ENCODE measurements around the gene MMRN1. TPM values are rescaled to one million over a fixed set of nuclear protein-coding genes. Genes with fewer than 3 reads are reported as not detected.

Gene MMRN1
- total and polyA plus RNA-seq, 2 of the 8 experiments (the other 6 are each of a cell fraction or from before 2014, with no cell fraction given): not detected

DNA sequence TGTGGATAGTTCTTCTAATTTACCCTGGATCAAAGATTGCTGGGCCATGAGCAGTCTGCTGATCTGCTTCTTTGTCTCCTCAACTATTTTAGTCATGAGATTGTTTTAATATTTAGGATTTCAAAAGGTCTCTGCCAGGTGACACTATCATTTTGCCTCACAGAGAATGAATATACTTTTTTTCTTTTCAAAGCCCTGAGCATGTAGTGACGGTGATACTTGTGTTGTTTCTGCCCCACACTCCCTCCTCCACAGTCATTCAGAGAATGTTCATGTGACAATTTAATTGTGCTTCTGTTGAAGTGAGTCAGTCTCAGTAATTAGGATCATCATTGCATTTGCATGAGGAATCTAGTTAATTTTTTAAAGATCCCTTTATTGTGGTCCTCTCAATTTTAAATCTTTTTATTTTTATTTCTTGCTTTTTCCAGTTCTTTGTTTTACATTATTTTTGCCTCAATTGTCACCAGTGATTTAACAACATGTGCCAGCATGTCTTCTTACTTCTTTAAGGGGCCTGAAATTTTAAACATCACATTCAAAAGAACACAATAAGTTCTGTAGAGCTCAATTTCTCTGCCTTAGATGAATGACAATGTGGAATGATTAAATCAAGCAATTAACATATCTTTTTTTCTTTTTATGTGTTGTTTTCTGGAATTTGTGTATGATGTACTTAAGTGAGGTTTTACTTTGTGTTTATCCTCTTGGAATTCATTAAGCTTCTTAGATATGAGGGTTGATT lies 12.3 kb downstream of the MMRN1 start:
- FAIRE-seq (no peak), DNase-seq (ENCODE audit: low read depth in 1 of 2, low spot score in 2 of 2) (no peak)
- H3K14ac ChIP-seq (ENCODE audit: insufficient read length): no peak overlapping the region
- no peak overlapping the region for H4K91ac ChIP-seq (replicated peaks; ENCODE audit: insufficient read length, low read length)
- no peak overlapping the region for H3K18ac ChIP-seq (ENCODE audit: extremely low read depth, low read length)
- H3K27me3 ChIP-seq (replicated peaks in 1 of 4; ENCODE audit: control insufficient read depth in 3 of 4, extremely low read depth in 1 of 4, insufficient read depth in 3 of 4, low read length in 3 of 4): no peaks in the 10 kb centered on the region
- no peaks in the 10 kb centered on the region for H3K23me2 ChIP-seq (ENCODE audit: low read depth, low read length)
- no peaks in the 10 kb centered on the region for H3K79me1 ChIP-seq (ENCODE audit: low read depth, low read length)
- no peak overlapping the region for H2BK5ac ChIP-seq (ENCODE audit: low read depth, low read length)
- POLR2A ChIA-PET (ENCODE audit: partially characterized antibody): no interaction called here
- no peaks in the 10 kb centered on the region for H4K20me1 ChIP-seq (replicated peaks in 1 of 2; ENCODE audit: control insufficient read depth in 1 of 2, insufficient read depth in 2 of 2, low read length in 2 of 2)
- H3K9ac ChIP-seq (replicated peaks in 1 of 4; ENCODE audit: extremely low read depth in 1 of 4, low read depth in 3 of 4, low read length in 3 of 4): no peak overlapping the region
- H2BK20ac ChIP-seq (ENCODE audit: low read length): no peak overlapping the region
- no peaks in the 10 kb centered on the region for H3K79me2 ChIP-seq (ENCODE audit: control insufficient read depth in 1 of 2, insufficient read depth in 2 of 2, low read length in 2 of 2)
- no peaks in the 10 kb centered on the region for H3K36me3 ChIP-seq (ENCODE audit: control insufficient read depth in 2 of 4, insufficient read depth in 4 of 4, low read length in 3 of 4)
- H3K56ac ChIP-seq (replicated peaks; ENCODE audit: insufficient read length, low read depth, low read length): no peak overlapping the region
- H2BK120ac ChIP-seq (replicated peaks; ENCODE audit: low read depth, low read length): no peak overlapping the region
- H3K4me1 ChIP-seq (replicated peaks in 1 of 4; ENCODE audit: control insufficient read depth in 3 of 4, insufficient read depth in 4 of 4, low read length in 3 of 4): no peaks in the 10 kb centered on the region
- no peak overlapping the region for H2AK5ac ChIP-seq (ENCODE audit: low read depth, low read length)
- peak overlapping the region; percentile 51; the same call in 1 of the 2 replicates for H2AFZ ChIP-seq (ENCODE audit: low read length)
- WGBS, 2 experiments (ENCODE audit: extremely low coverage in 1 of 2, insufficient coverage in 1 of 2, insufficient read length in 1 of 2, insufficient replicate concordance in 2 of 2, low coverage in 1 of 2, low lambda C conversion rate in 2 of 2, missing lambda C conversion rate in 1 of 2): 80% methylated on average over 1 of the region's 1 CpG; no CpG with 5 or more reads in 1 of the 2 experiments
- H3K23ac ChIP-seq (ENCODE audit: insufficient read length): no peak overlapping the region
- CTCF ChIA-PET (ENCODE audit: partially characterized antibody): interaction anchor here (0.8 to 1.0 kb wide), 2 partner anchors 349 to 425 kb away, joined by 3 read pairs; no protein-coding TSS in a partner anchor
- no peak overlapping the region for H3K4me3 ChIP-seq (ENCODE audit: extremely low read depth in 1 of 4, insufficient read depth in 2 of 4, low read depth in 3 of 4, low read length in 4 of 4)
- no peak overlapping the region for H2BK12ac ChIP-seq (ENCODE audit: low read depth, low read length)
- no peak overlapping the region for H2BK15ac ChIP-seq (ENCODE audit: low read length)
- no peak overlapping the region for H4K8ac ChIP-seq (ENCODE audit: extremely low read depth, insufficient read depth, low read length)
- no peak overlapping the region for H4K5ac ChIP-seq (ENCODE audit: insufficient read length, low read depth, low read length)
- H3K4me2 ChIP-seq (ENCODE audit: insufficient read depth in 1 of 2, low read depth in 2 of 2, low read length in 2 of 2): no peak overlapping the region
- no peaks in the 10 kb centered on the region for H3K9me3 ChIP-seq (ENCODE audit: insufficient read depth in 2 of 2, low read depth in 1 of 2, low read length in 1 of 2)
- H3K4ac ChIP-seq (replicated peaks; ENCODE audit: insufficient read length, low read depth, low read length): no peak overlapping the region
- H3K27ac ChIP-seq (ENCODE audit: low read depth, low read length): no peak overlapping the region
- no peak for TF ChIP-seq RNF2 (IDR thresholded peaks at IDR 0.05; ENCODE audit: borderline replicate concordance, low read depth, low read length, missing control alignments, poor library complexity, severe bottlenecking)
- no peak for TF ChIP-seq SRF (IDR thresholded peaks at IDR 0.05; ENCODE audit: low read depth, low read length)
- TF ChIP-seq CTBP2 (IDR thresholded peaks at IDR 0.05; ENCODE audit: borderline replicate concordance, insufficient read depth, insufficient read length, low read length): no peak
- TF ChIP-seq, protein P1, sequence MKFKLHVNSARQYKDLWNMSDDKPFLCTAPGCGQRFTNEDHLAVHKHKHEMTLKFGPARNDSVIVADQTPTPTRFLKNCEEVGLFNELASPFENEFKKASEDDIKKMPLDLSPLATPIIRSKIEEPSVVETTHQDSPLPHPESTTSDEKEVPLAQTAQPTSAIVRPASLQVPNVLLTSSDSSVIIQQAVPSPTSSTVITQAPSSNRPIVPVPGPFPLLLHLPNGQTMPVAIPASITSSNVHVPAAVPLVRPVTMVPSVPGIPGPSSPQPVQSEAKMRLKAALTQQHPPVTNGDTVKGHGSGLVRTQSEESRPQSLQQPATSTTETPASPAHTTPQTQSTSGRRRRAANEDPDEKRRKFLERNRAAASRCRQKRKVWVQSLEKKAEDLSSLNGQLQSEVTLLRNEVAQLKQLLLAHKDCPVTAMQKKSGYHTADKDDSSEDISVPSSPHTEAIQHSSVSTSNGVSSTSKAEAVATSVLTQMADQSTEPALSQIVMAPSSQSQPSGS (IDR thresholded peaks at IDR 0.05; ENCODE audit: low read length): no peak
- no peak for TF ChIP-seq FOSL1 (IDR thresholded peaks at IDR 0.05; ENCODE audit: insufficient read depth, low read depth, low read length)
- no peak for TF ChIP-seq GABPA (IDR thresholded peaks at IDR 0.05; ENCODE audit: borderline replicate concordance, insufficient read depth, low read length)
- no peak for TF ChIP-seq TAF7 (optimal IDR thresholded peaks at IDR 0.05; ENCODE audit: borderline replicate concordance, low read depth, low read length)
- TF ChIP-seq POLR2A (IDR thresholded peaks at IDR 0.05; ENCODE audit: control extremely low read depth in 1 of 2, low read depth in 2 of 2, low read length in 2 of 2): no peak
- TF ChIP-seq MAFK (IDR thresholded peaks at IDR 0.05; ENCODE audit: low read depth, low read length): no peak
- no peak for TF ChIP-seq TEAD4 (IDR thresholded peaks at IDR 0.05; ENCODE audit: low read depth, low read length)
